Body of pancreas (tissue), 4 donors: ENCODE results near the gene SFXN3. TPM values are rescaled to one million over a fixed set of nuclear protein-coding genes. Genes with fewer than 3 reads are reported as not detected.

Experiments used
- ATAC-seq: fragments of 150-250 bp; one replicate; pipeline ENCODE4 v1.9.1; 2016
- DNase-seq, 4 donors: peaks; one replicate each; pipeline ENCODE4 v3.0.0-alpha.2; 2019
- H3K27ac ChIP-seq, 4 donors: fragments of 200-600 bp; sonication (generic); 1 replicate in 3 of 4; 2 replicates in 1 of 4; pipeline versions ENCODE4 v1.5.1 to v1.6.1; 2016 to 2019; ENCODE audit warnings: mild to moderate bottlenecking in 1 of 4, mixed read lengths in 1 of 4, moderate library complexity in 1 of 4
- H3K27me3 ChIP-seq, 2 donors: fragments of 200-600 bp; sonication (generic); one replicate each; pipeline ENCODE4 v1.6.0; 2016; ENCODE audit warnings: mild to moderate bottlenecking in 1 of 2
- H3K36me3 ChIP-seq, 2 donors: fragments of 200-600 bp; sonication (generic); replicated peaks in 1 of 2; 2 replicates each; pipeline ENCODE4 v1.5.1; 2016; ENCODE audit warnings: low read depth in 2 of 2; ENCODE audit not compliant: insufficient read depth in 1 of 2
- H3K4me1 ChIP-seq: fragments of 200-600 bp; sonication (generic); one replicate; pipeline ENCODE4 v1.6.0; 2016
- H3K4me3 ChIP-seq, 2 donors: fragments of 200-600 bp; sonication (generic); 1 replicate in 1 of 2; 2 replicates in 1 of 2; pipeline ENCODE4 v1.5.1; 2016 to 2019
- H3K9me3 ChIP-seq, 3 donors: fragments of 200-600 bp; sonication (generic); 1 replicate in 2 of 3; 2 replicates in 1 of 3; pipeline ENCODE4 v1.5.1; 2016
- POLR2A ChIP-seq, 3 donors: fragments of 450-650 bp; IDR thresholded peaks; one replicate each; pipeline ENCODE4 v1.6.1; 2016; ENCODE audit warnings: antibody characterized with exemption in 3 of 3, mild to moderate bottlenecking in 2 of 3
- WGBS, 2 donors: methylation state at CpG; one replicate each; pipeline ENCODE4 v1.1.5; 2017; 5-methylcytosine and 5-hydroxymethylcytosine counted together
- intact Hi-C: fragments of 100-400 bp; cut with DNase I; formaldehyde crosslinking; loops from one replicate; pipeline ENCODE4 v1.15.1; 2023
- total RNA-seq, 2 donors: library from RNA; depleted of rRNA; stranded (reverse); fragments of >200 nt; gene quantifications; one replicate each; pipeline ENCODE4 v1.1.0, GENCODE V29; 2016
- TF ChIP-seq, protein P1 (sequence below), 7 experiments: fragments of 450-650 bp in 4 of 7; fragments of 200-600 bp in 3 of 7; sonication (generic) in 3 of 7; IDR thresholded peaks; one replicate each; pipeline ENCODE4 v1.5.1; 2016 to 2019; ENCODE audit warnings: antibody characterized with exemption in 7 of 7

The SFXN3 gene
- total RNA-seq, 2 donors from 2014 or later, result 23.4 to 61.7 TPM

DNA sequence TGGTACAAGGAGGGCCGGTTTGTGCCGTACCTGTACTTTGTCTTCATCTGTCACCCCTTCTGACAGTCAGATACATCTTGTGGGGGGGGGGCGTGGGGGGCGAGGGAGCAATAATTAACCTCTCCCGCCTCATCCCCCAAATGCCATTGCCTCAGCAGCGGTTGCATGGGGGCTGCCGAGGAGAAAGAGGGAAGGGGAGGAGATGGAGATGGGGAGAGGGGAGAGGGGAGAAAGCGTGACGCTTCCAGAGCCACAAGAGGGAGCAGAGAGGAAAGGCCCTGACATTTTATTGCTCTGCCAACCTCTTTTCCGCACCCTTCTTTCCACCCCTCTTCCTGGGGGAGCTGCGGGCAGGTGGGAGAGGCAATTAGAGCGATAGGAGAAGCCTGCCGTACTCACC is 42.6 kb downstream of the SFXN3 start:
- no peak for TF ChIP-seq POLR2A (IDR thresholded peaks at IDR 0.05)
- TF ChIP-seq, protein P1, sequence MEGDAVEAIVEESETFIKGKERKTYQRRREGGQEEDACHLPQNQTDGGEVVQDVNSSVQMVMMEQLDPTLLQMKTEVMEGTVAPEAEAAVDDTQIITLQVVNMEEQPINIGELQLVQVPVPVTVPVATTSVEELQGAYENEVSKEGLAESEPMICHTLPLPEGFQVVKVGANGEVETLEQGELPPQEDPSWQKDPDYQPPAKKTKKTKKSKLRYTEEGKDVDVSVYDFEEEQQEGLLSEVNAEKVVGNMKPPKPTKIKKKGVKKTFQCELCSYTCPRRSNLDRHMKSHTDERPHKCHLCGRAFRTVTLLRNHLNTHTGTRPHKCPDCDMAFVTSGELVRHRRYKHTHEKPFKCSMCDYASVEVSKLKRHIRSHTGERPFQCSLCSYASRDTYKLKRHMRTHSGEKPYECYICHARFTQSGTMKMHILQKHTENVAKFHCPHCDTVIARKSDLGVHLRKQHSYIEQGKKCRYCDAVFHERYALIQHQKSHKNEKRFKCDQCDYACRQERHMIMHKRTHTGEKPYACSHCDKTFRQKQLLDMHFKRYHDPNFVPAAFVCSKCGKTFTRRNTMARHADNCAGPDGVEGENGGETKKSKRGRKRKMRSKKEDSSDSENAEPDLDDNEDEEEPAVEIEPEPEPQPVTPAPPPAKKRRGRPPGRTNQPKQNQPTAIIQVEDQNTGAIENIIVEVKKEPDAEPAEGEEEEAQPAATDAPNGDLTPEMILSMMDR (IDR thresholded peaks at IDR 0.05), result no peak
- WGBS, 2 donors, result 10 to 12% methylated on average over 11 to 13 of the region's 13 CpGs
- Histone ChIP-seq H3K27ac (no peak overlapping the region), H3K36me3 (no peaks in the 10 kb centered on the region), H3K4me3 (no peak overlapping the region), H3K9me3 (no peaks in the 10 kb centered on the region), H3K4me1 (no peaks in the 10 kb centered on the region), H3K27me3 (peaks cover 0 to 6% of the 10 kb centered on the region in 2 donors)
- DNase-seq, result no peak
- intact Hi-C loops, result no loop called here
- no peak for ATAC-seq

DNA sequence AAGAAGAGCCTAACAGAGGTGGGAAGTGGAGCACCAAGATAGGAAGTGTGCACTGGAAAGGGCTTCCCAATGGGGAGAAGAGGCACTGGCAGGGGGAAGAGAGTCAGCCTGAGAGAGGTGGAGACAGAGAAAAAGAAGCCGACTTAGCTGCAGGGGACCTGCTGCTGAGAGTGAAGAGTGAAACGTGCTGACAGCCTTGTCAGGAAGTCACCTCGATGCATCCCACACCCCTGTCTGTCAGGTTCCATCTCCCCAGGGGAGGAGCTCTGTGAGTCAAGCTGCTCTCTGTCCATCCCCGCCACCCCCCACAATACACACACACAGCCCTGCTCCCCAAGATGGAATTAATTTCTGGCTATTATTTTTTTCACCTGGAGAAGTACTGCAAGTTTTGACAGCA is 44.7 kb downstream of the SFXN3 start:
- ATAC-seq, result no peak
- intact Hi-C loops, result no loop called here

DNA sequence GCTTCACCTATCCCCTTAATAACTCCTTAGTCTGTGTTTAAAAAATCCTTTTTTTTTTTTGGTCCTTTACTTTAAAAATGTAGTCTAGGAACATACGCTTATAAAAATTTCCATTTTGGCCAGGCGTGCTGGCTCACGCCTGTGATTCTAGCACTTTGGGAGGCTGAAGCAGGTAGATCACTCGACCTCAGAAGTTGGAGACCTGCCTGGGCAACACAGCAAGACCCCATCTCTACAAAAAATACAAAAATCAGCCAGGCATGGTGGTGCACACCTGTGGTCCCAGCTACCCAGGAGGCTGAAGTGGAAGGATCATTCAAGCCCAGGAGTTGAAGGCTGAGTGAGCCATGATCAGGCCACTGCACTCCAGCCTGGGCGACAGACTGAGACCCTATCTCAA is 45.6 kb downstream of the SFXN3 start:
- no peak for ATAC-seq
- WGBS, 2 donors, result 66 to 71% methylated on average over 5 of the region's 5 CpGs
- no peaks in the 10 kb centered on the region for H3K9me3 ChIP-seq
- H3K27me3 ChIP-seq, result peaks cover 0 to 6% of the 10 kb centered on the region in 2 donors
- no peak overlapping the region for H3K4me3 ChIP-seq
- TF ChIP-seq, protein P1 (IDR thresholded peaks at IDR 0.05), result no peak
- no peak for TF ChIP-seq POLR2A (IDR thresholded peaks at IDR 0.05)
- H3K27ac ChIP-seq, result no peak overlapping the region
- DNase-seq, result no peak
- H3K4me1 ChIP-seq, result no peaks in the 10 kb centered on the region
- H3K36me3 ChIP-seq, result no peaks in the 10 kb centered on the region
- intact Hi-C loops, result no loop called here

More for the DNA sequence above, 44.7 kb downstream of the SFXN3 start:
- no peak for DNase-seq
- Histone ChIP-seq H3K9me3 (no peaks in the 10 kb centered on the region), H3K27ac (no peak overlapping the region), H3K27me3 (peaks cover 0 to 6% of the 10 kb centered on the region in 2 donors), H3K4me1 (no peaks in the 10 kb centered on the region), H3K4me3 (no peak overlapping the region), H3K36me3 (no peaks in the 10 kb centered on the region)
- 16 to 24% methylated on average over 4 of the region's 4 CpGs for WGBS, 2 donors
- no peak for TF ChIP-seq POLR2A (IDR thresholded peaks at IDR 0.05)
- TF ChIP-seq, protein P1 (IDR thresholded peaks at IDR 0.05), result no peak

DNA sequence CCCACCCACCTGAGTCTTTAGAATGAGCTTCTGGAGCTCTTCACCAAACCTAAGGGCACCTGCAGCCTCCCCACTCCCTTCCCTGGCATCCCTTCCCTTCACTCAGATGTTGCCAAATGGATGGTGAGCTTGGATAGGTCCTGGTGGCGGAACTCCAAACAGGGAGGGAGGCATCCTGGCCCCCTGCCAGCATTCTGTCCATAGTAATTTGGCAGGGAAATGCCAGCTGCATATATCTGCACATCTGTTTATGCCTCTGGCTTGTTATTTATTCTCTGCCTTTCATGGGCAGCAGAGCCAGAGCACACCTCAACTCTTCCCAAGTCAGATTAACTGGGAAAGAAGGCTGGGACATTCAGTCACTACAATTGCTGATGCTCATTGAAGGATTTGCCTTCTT is 48.8 kb downstream of the SFXN3 start:
- no peaks in the 10 kb centered on the region for H3K9me3 ChIP-seq
- ATAC-seq (no peak), DNase-seq (no peak)
- WGBS, 2 donors, result 80 to 100% methylated on average over 1 of the region's 1 CpG
- intact Hi-C loops, result no loop called here
- H3K4me3 ChIP-seq, result no peak overlapping the region
- no peaks in the 10 kb centered on the region for H3K36me3 ChIP-seq
- no peaks in the 10 kb centered on the region for H3K4me1 ChIP-seq
- TF ChIP-seq, protein P1 (IDR thresholded peaks at IDR 0.05), result no peak
- no peak for TF ChIP-seq POLR2A (IDR thresholded peaks at IDR 0.05)
- H3K27me3 ChIP-seq, result no peaks in the 10 kb centered on the region
- H3K27ac ChIP-seq, result no peak overlapping the region
